Uterus (tissue), 2 donors: ENCODE data around the gene C17orf50.

Source experiments
- POLR2A ChIP-seq, 2 donors: fragments of 450-650 bp; IDR thresholded peaks; one replicate each; pipeline ENCODE4 v1.6.1; 2016; ENCODE audit warnings: antibody characterized with exemption in 2 of 2, mild to moderate bottlenecking in 1 of 2, moderate library complexity in 1 of 2
- TF ChIP-seq, protein P1 (sequence below), 4 experiments: fragments of 200-600 bp in 2 of 4; fragments of 450-650 bp in 2 of 4; sonication (generic) in 2 of 4; IDR thresholded peaks; one replicate each; pipeline ENCODE4 v1.5.1; 2016 to 2019; ENCODE audit warnings: antibody characterized with exemption in 4 of 4, mild to moderate bottlenecking in 2 of 4, moderate library complexity in 1 of 4

DNA sequence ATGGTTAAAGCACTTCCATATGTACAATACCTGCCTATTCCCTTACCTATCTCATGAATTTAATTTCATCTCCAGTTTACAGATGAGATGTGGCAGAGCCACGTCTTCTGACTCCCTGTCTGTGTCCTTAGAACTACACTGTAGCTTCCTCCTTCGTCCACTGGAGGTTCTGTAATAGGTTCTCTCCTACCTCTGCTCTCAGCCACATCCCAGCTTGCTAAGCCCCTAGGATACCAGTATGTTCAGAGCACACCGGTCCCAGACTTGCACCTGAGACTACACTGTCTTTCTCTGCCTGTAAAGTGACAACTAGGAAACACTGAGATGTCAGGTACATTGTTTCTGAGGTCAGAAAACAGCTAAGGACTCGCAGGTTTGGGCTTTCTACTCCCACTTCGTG lies 33.1 kb upstream of the C17orf50 start:
- TF ChIP-seq, protein P1, sequence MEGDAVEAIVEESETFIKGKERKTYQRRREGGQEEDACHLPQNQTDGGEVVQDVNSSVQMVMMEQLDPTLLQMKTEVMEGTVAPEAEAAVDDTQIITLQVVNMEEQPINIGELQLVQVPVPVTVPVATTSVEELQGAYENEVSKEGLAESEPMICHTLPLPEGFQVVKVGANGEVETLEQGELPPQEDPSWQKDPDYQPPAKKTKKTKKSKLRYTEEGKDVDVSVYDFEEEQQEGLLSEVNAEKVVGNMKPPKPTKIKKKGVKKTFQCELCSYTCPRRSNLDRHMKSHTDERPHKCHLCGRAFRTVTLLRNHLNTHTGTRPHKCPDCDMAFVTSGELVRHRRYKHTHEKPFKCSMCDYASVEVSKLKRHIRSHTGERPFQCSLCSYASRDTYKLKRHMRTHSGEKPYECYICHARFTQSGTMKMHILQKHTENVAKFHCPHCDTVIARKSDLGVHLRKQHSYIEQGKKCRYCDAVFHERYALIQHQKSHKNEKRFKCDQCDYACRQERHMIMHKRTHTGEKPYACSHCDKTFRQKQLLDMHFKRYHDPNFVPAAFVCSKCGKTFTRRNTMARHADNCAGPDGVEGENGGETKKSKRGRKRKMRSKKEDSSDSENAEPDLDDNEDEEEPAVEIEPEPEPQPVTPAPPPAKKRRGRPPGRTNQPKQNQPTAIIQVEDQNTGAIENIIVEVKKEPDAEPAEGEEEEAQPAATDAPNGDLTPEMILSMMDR (IDR thresholded peaks at IDR 0.05) = no peak
- no peak for TF ChIP-seq POLR2A (IDR thresholded peaks at IDR 0.05)
